Measurements from ENCODE around the gene PDZD8. TPM values are rescaled to one million over a fixed set of nuclear protein-coding genes. Genes with fewer than 3 reads are reported as not detected.

Gene PDZD8
- total and polyA plus RNA-seq, 8 donors: 3.5 to 60.5 (median 15.4) TPM

GRCh38 chr10:117322260-117322659 is 53.0 kb downstream of the PDZD8 start:
- WGBS, 5 donors: 51 to 69% (median 63%) methylated on average over 4 of the region's 4 CpGs

GRCh38 chr10:117320050-117320665 is 55.1 kb downstream of the PDZD8 start:
- Histone ChIP-seq H3K36me3 (peaks cover 0 to 9% (median 6%) of the 10 kb centered on the region in 4 donors), H3K9me3 (no peaks in the 10 kb centered on the region), H3K4me3 (no peak overlapping the region), H3K27me3 (no peaks in the 10 kb centered on the region), H3K27ac (no peak overlapping the region), H3K4me1 (peaks cover 0 to 15% (median 4%) of the 10 kb centered on the region in 4 donors)
- intact Hi-C loops (cut with DNase I; ENCODE audit: low total_unique reads): no loop called here
- WGBS, 5 donors: 68 to 88% (median 77%) methylated on average over 1 of the region's 1 CpG
- TF ChIP-seq POLR2AphosphoS5 (IDR thresholded peaks at IDR 0.05) (no peak), EP300 (IDR thresholded peaks at IDR 0.05) (no peak), CTCF (IDR thresholded peaks at IDR 0.05) (peak in 5 of 7 experiments; percentile 15 to 48 (median 26))
- peak in 1 of 2 donors; percentile 44 for DNase-seq

More at GRCh38 chr10:117322260-117322659, 53.0 kb downstream of the PDZD8 start:
- no peak overlapping the region for H3K27ac ChIP-seq
- H3K4me1 ChIP-seq: peaks cover 0 to 17% (median 8%) of the 10 kb centered on the region in 4 donors
- TF ChIP-seq POLR2AphosphoS5 (IDR thresholded peaks at IDR 0.05): no peak
- no peak for TF ChIP-seq CTCF (IDR thresholded peaks at IDR 0.05)
- TF ChIP-seq EP300 (IDR thresholded peaks at IDR 0.05): no peak
- TF ChIP-seq POLR2A (IDR thresholded peaks at IDR 0.05): no peak
- no peaks in the 10 kb centered on the region for H3K27me3 ChIP-seq
- no peak for DNase-seq
- H3K4me3 ChIP-seq: no peak overlapping the region
- no peaks in the 10 kb centered on the region for H3K9me3 ChIP-seq
- intact Hi-C loops (cut with DNase I; ENCODE audit: low total_unique reads): no loop called here
- H3K36me3 ChIP-seq: peaks cover 0 to 10% (median 4%) of the 10 kb centered on the region in 4 donors

GRCh38 chr10:117318909-117319308 is 56.3 kb downstream of the PDZD8 start:
- peaks cover 0 to 20% (median 12%) of the 10 kb centered on the region in 4 donors for H3K36me3 ChIP-seq
- peak in 4 of 7 experiments; percentile 8 to 34 (median 12) for TF ChIP-seq CTCF (IDR thresholded peaks at IDR 0.05)
- TF ChIP-seq POLR2AphosphoS5 (IDR thresholded peaks at IDR 0.05): no peak
- H3K4me1 ChIP-seq: peaks cover 0 to 15% (median 4%) of the 10 kb centered on the region in 4 donors
- no peak overlapping the region for H3K27ac ChIP-seq
- no peak overlapping the region for H3K4me3 ChIP-seq
- no peaks in the 10 kb centered on the region for H3K9me3 ChIP-seq
- intact Hi-C loops (cut with DNase I; ENCODE audit: low total_unique reads): no loop called here
- no peaks in the 10 kb centered on the region for H3K27me3 ChIP-seq
- no peak for DNase-seq

GRCh38 chr10:117316701-117317100 is 58.5 kb downstream of the PDZD8 start:
- Histone ChIP-seq H3K4me3 (no peak overlapping the region), H3K36me3 (peaks cover 0 to 27% (median 13%) of the 10 kb centered on the region in 4 donors), H3K27me3 (no peaks in the 10 kb centered on the region), H3K4me1 (peaks cover 0 to 15% (median 4%) of the 10 kb centered on the region in 4 donors), H3K27ac (no peak overlapping the region), H3K9me3 (no peaks in the 10 kb centered on the region)
- WGBS, 5 donors: 90 to 96% (median 93%) methylated on average over 2 of the region's 2 CpGs
- TF ChIP-seq EP300 (IDR thresholded peaks at IDR 0.05): no peak
- no peak for TF ChIP-seq POLR2A (IDR thresholded peaks at IDR 0.05)
- intact Hi-C loops (cut with DNase I; ENCODE audit: low total_unique reads): no loop called here
- no peak for DNase-seq

- Histone ChIP-seq H3K4me1 (peaks cover 0 to 2% (median 0%) of the 10 kb centered on the region in 4 donors), H3K27ac (no peak overlapping the region), H3K4me3 (no peak overlapping the region), H3K36me3 (peaks cover 0 to 31% (median 16%) of the 10 kb centered on the region in 4 donors), H3K9me3 (no peaks in the 10 kb centered on the region), H3K27me3 (no peaks in the 10 kb centered on the region)
- WGBS, 5 donors: 43 to 78% (median 59%) methylated on average over 1 of the region's 1 CpG
- TF ChIP-seq CTCF (IDR thresholded peaks at IDR 0.05): no peak
- TF ChIP-seq POLR2A (IDR thresholded peaks at IDR 0.05): no peak
- TF ChIP-seq EP300 (IDR thresholded peaks at IDR 0.05): no peak
- TF ChIP-seq POLR2AphosphoS5 (IDR thresholded peaks at IDR 0.05): no peak
- intact Hi-C loops (cut with DNase I; ENCODE audit: low total_unique reads): no loop called here
- DNase-seq: no peak
Observed at GRCh38 chr10:117313641-117314040, 61.6 kb downstream of the PDZD8 start.
